ENCODE data around the gene GLIPR2. TPM values are rescaled to one million over a fixed set of nuclear protein-coding genes. Genes with fewer than 3 reads are reported as not detected.
A peak's percentile ranks its signal among the peaks of the same experiment; 100 is the strongest.
"Not testable (repeated sequence)": the region's sequence is repeated elsewhere in the genome, so short reads cannot be mapped to it uniquely, and the experiment has no call there.

Gene GLIPR2
- total RNA-seq, 1 donor from 2014 or later = 30.1 TPM

GRCh38 chr9:36150574-36151315 is 14.2 kb downstream of the GLIPR2 start:
- Mint-ChIP-seq H3K36me3 (ENCODE audit: low read depth) (peaks cover 57% of the 10 kb centered on the region), H3K27ac (peak overlapping the region; percentile 90), H3K4me3 (ENCODE audit: low read depth) (peak overlapping the region; percentile 71), H3K27me3 (ENCODE audit: low read depth) (no peaks in the 10 kb centered on the region), H3K4me1 (ENCODE audit: low read depth) (peaks cover 64% of the 10 kb centered on the region), H3K9me3 (peaks cover 12% of the 10 kb centered on the region)
- intact Hi-C loops (cut with micrococcal nuclease) = loop anchor here (1.0 to 5.0 kb wide), 4 partner anchors 10 to 113 kb away; partner anchors contain the start of genes GLIPR2 and RECK
- no peak for DNase-seq (ENCODE audit: low spot score)

- Mint-ChIP-seq H3K36me3 (ENCODE audit: low read depth) (peaks cover 54% of the 10 kb centered on the region), H3K27me3 (ENCODE audit: low read depth) (no peaks in the 10 kb centered on the region), H3K4me1 (ENCODE audit: low read depth) (peaks cover 59% of the 10 kb centered on the region), H3K4me3 (ENCODE audit: low read depth) (peak overlapping the region; percentile 71), H3K27ac (peak overlapping the region; percentile 90), H3K9me3 (peaks cover 7% of the 10 kb centered on the region)
- DNase-seq (ENCODE audit: low spot score) = peak; percentile 83
- intact Hi-C loops (cut with micrococcal nuclease) = loop anchor here (1.0 to 5.0 kb wide), 4 partner anchors 11 to 114 kb away; partner anchors contain the start of genes GLIPR2 and RECK
Measured at GRCh38 chr9:36151316-36152210, 15.0 kb downstream of the GLIPR2 start.

DNA sequence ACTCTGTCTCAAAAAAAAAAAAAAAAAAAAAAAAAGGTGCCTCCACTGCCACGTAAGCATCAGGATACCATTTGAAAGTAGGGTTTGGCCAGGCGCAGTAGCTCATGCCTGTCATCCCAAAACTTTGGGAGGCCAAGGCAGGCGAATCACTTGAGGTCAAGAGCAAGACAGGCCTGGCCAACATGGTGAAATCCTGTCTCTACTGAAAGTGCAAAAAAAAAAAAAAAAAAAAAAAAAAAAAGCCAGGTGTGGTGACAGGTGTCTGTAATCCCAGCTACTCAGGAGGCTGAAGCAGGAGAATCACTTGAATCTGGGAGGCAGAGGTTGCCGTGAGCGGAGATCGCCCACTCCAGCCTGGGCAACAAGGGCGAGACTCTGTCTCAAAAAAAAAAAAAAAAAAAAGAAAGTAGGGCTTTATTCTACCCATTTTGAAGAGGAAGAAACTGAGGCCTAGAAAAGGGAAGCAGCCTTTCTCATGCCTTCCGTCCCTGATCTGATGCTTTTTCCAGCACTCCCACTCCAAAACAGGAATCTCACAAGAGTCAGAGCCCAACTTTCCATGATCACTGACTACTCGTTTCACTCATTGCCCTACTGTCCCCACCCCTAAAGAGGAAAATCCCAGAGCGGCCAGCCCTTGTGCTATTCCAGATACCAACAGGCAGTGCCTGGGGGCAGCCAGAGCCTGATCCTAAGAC is 16.4 kb downstream of the GLIPR2 start:
- Mint-ChIP-seq H3K36me3 (ENCODE audit: low read depth) (peaks cover 50% of the 10 kb centered on the region), H3K4me1 (ENCODE audit: low read depth) (peaks cover 49% of the 10 kb centered on the region)

DNA sequence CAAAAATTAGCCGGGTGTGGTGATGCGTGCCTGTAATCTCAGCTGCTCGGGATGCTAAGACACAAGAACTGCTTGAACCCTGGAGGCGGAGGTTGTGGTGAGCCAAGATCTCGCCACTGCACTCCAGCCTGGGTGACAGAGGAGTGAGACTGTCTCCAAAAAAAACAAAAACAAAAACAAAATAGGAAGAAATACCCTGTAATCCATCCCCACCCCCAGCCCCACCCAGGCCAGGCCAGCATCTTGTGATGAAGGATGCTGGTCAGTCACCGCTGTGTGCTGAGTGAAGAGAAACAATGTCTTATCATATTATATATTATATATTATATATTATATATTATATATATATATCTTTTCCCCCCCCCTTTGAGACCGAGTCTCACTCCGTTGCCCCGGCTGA is 17.2 kb downstream of the GLIPR2 start:
- H3K27me3 Mint-ChIP-seq (ENCODE audit: low read depth) = no peaks in the 10 kb centered on the region
- peaks cover 47% of the 10 kb centered on the region for H3K4me1 Mint-ChIP-seq (ENCODE audit: low read depth)
- intact Hi-C loops (cut with micrococcal nuclease) = loop anchor here (5.0 kb wide), 2 partner anchors 51 to 116 kb away; partner anchors contain the start of gene RECK
- H3K27ac Mint-ChIP-seq = peak overlapping the region; percentile 66
- no peak overlapping the region for H3K4me3 Mint-ChIP-seq (ENCODE audit: low read depth)
- H3K9me3 Mint-ChIP-seq = peaks cover 4% of the 10 kb centered on the region
- DNase-seq (ENCODE audit: low spot score) = no peak
- peaks cover 58% of the 10 kb centered on the region for H3K36me3 Mint-ChIP-seq (ENCODE audit: low read depth)

More for the DNA sequence above, 16.4 kb downstream of the GLIPR2 start:
- H3K9me3 Mint-ChIP-seq = peaks cover 4% of the 10 kb centered on the region
- H3K4me3 Mint-ChIP-seq (ENCODE audit: low read depth) = no peak overlapping the region
- no peak for DNase-seq (ENCODE audit: low spot score)
- intact Hi-C loops (cut with micrococcal nuclease) = loop anchor here (5.0 kb wide), 2 partner anchors 51 to 116 kb away; partner anchors contain the start of gene RECK
- no peaks in the 10 kb centered on the region for H3K27me3 Mint-ChIP-seq (ENCODE audit: low read depth)
- peak overlapping the region; percentile 65 for H3K27ac Mint-ChIP-seq

DNA sequence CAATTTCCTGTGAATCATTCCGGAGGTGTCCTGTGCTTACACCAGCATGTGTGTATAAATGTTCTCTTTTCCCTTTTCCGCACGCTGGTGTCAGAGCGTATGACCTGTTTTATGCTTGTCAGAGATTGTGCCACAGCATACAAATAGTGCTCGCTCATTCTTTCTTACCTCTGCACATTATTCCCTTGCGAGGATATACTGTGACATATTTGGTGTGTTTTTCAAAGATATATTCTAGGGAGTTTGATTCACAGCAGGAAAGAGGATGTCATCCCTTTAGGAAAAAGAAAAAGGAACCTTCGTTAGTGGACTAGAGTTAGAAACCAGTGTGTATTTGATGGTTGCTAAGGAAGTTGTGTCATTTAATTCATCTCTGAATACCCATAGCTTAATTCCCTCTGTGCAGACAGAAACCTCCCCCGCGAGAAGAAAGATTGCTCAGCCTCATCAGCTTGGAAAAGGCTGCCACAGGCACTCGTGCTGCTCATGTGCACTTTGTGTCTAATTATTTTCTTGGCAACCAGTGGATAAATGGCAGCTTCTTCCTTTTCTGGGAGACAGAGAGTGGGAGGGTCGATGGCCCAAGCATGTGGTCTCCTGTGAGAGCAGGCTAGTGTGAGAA is 17.9 kb downstream of the GLIPR2 start:
- intact Hi-C loops (cut with micrococcal nuclease) = loop anchor here (5.0 kb wide), 2 partner anchors 52 to 117 kb away; partner anchors contain the start of gene RECK
- Mint-ChIP-seq H3K4me1 (ENCODE audit: low read depth) (peaks cover 45% of the 10 kb centered on the region), H3K4me3 (ENCODE audit: low read depth) (no peak overlapping the region), H3K27me3 (ENCODE audit: low read depth) (no peaks in the 10 kb centered on the region), H3K9me3 (peaks cover 4% of the 10 kb centered on the region), H3K36me3 (ENCODE audit: low read depth) (peaks cover 65% of the 10 kb centered on the region), H3K27ac (peak overlapping the region; percentile 66)
- no peak for DNase-seq (ENCODE audit: low spot score)

DNA sequence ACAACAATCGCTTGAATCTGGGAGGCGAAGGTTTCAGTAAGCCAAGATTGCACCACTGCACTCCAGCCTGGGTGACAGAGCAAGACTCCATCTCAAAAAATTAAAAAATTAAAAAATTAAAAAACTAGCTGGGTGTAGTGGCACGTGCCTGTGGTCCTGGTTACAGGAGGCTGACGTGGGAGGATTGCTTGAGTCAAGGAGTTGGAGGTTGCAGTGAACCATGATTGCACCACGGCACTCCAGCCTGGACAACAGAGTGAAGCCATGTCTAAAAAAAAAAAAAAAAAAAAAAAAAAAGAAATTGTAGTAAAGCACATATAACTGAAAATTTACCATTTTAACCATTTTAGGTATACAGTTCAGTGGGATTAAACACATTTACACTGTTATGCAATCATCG is 19.6 kb downstream of the GLIPR2 start:
- intact Hi-C loops (cut with micrococcal nuclease) = no loop called here
- peaks cover 4% of the 10 kb centered on the region for H3K9me3 Mint-ChIP-seq
- H3K27ac Mint-ChIP-seq = no peak overlapping the region
- no peak overlapping the region for H3K4me3 Mint-ChIP-seq (ENCODE audit: low read depth)
- DNase-seq (ENCODE audit: low spot score) = no peak
- peaks cover 34% of the 10 kb centered on the region for H3K4me1 Mint-ChIP-seq (ENCODE audit: low read depth)
- peaks cover 63% of the 10 kb centered on the region for H3K36me3 Mint-ChIP-seq (ENCODE audit: low read depth)
- H3K27me3 Mint-ChIP-seq (ENCODE audit: low read depth) = no peaks in the 10 kb centered on the region

GRCh38 chr9:36158122-36158521 is 21.6 kb downstream of the GLIPR2 start:
- H3K27me3 Mint-ChIP-seq (ENCODE audit: low read depth) = no peaks in the 10 kb centered on the region
- intact Hi-C loops (cut with micrococcal nuclease) = no loop called here
- peaks cover 22% of the 10 kb centered on the region for H3K4me1 Mint-ChIP-seq (ENCODE audit: low read depth)
- H3K36me3 Mint-ChIP-seq (ENCODE audit: low read depth) = peaks cover 56% of the 10 kb centered on the region
- H3K9me3 Mint-ChIP-seq = peaks cover 4% of the 10 kb centered on the region
- no peak overlapping the region for H3K4me3 Mint-ChIP-seq (ENCODE audit: low read depth)
- no peak for DNase-seq (ENCODE audit: low spot score)
- no peak overlapping the region for H3K27ac Mint-ChIP-seq

- H3K4me3 Mint-ChIP-seq (ENCODE audit: low read depth) = no peak overlapping the region
- H3K36me3 Mint-ChIP-seq (ENCODE audit: low read depth) = peaks cover 52% of the 10 kb centered on the region
- peaks cover 4% of the 10 kb centered on the region for H3K9me3 Mint-ChIP-seq
- peaks cover 16% of the 10 kb centered on the region for H3K4me1 Mint-ChIP-seq (ENCODE audit: low read depth)
- intact Hi-C loops (cut with micrococcal nuclease) = no loop called here
- no peak overlapping the region for H3K27ac Mint-ChIP-seq
- DNase-seq (ENCODE audit: low spot score) = no peak
- no peaks in the 10 kb centered on the region for H3K27me3 Mint-ChIP-seq (ENCODE audit: low read depth)
Measured at GRCh38 chr9:36158917-36159316, 22.4 kb downstream of the GLIPR2 start.

DNA sequence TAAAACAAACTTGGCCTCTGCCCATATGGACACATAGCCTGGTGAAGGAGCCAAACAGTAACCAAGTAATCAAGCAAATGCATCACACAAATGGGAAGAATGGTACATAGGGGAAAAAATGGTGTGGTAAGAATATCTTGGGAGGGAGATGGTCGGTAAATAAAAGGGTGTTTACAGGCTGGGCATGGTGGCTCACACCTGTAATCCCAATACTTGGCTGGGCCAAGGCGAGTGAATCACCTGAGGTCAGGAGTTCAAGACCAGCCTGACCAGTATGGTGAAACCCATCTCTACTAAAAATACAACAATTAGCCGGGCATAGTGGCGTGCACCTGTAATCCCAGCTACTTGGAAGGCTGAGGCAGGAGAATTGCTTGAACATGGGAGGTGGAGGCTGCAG is 23.0 kb downstream of the GLIPR2 start:
- intact Hi-C loops (cut with micrococcal nuclease); H3K9me3 Mint-ChIP-seq; DNase-seq (ENCODE audit: low spot score); H3K4me3 Mint-ChIP-seq (ENCODE audit: low read depth); H3K27ac Mint-ChIP-seq; H3K4me1 Mint-ChIP-seq (ENCODE audit: low read depth); H3K27me3 Mint-ChIP-seq (ENCODE audit: low read depth): not testable (repeated sequence)
- H3K36me3 Mint-ChIP-seq (ENCODE audit: low read depth) = peaks cover 47% of the 10 kb centered on the region

GRCh38 chr9:36160126-36160525 is 23.6 kb downstream of the GLIPR2 start:
- H3K4me1 Mint-ChIP-seq (ENCODE audit: low read depth); intact Hi-C loops (cut with micrococcal nuclease); H3K27ac Mint-ChIP-seq; H3K9me3 Mint-ChIP-seq; H3K4me3 Mint-ChIP-seq (ENCODE audit: low read depth); H3K27me3 Mint-ChIP-seq (ENCODE audit: low read depth); DNase-seq (ENCODE audit: low spot score): not testable (repeated sequence)
- peaks cover 43% of the 10 kb centered on the region for H3K36me3 Mint-ChIP-seq (ENCODE audit: low read depth)

DNA sequence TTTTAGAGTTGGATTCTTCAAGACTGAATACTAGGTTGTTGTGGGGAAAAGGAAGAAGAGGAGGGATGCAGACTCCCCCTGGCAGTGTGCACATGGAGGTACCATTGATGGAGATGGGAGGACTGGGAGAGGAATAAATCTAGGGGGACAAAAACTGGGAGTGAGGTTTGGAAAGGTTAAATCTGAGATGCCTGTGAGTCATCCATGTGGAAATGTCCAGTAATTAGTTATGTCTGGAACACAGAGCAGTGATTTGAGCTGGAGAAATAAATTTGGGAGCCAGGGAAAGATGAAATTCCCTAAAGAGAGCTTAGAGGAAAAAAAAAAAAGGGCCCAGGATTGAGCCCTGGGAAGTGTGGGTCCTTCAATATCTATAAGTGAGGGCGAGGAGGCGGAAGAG is 24.7 kb downstream of the GLIPR2 start:
- intact Hi-C loops (cut with micrococcal nuclease) = no loop called here
- Mint-ChIP-seq H3K27me3 (ENCODE audit: low read depth) (peaks cover 2% of the 10 kb centered on the region), H3K27ac (no peak overlapping the region), H3K36me3 (ENCODE audit: low read depth) (peaks cover 37% of the 10 kb centered on the region), H3K4me3 (ENCODE audit: low read depth) (no peak overlapping the region), H3K9me3 (peaks cover 4% of the 10 kb centered on the region), H3K4me1 (ENCODE audit: low read depth) (peaks cover 10% of the 10 kb centered on the region)
- no peak for DNase-seq (ENCODE audit: low spot score)

GRCh38 chr9:36162211-36162738 is 25.7 kb downstream of the GLIPR2 start:
- H3K4me1 Mint-ChIP-seq (ENCODE audit: low read depth) = peaks cover 11% of the 10 kb centered on the region
- no peak for DNase-seq (ENCODE audit: low spot score)
- no peak overlapping the region for H3K27ac Mint-ChIP-seq
- peaks cover 2% of the 10 kb centered on the region for H3K27me3 Mint-ChIP-seq (ENCODE audit: low read depth)
- intact Hi-C loops (cut with micrococcal nuclease) = no loop called here
- H3K9me3 Mint-ChIP-seq = no peaks in the 10 kb centered on the region
- H3K36me3 Mint-ChIP-seq (ENCODE audit: low read depth) = peaks cover 31% of the 10 kb centered on the region
- no peak overlapping the region for H3K4me3 Mint-ChIP-seq (ENCODE audit: low read depth)
